GM19351 (cell line): Measurements from ENCODE around the gene UTRN.

Experiments
- ATAC-seq: cut with Tn5 transposase; IDR thresholded peaks from one replicate; pipeline ENCODE4 v1.9.1; 2021; ENCODE audit warnings: mild to moderate bottlenecking, moderate library complexity; ENCODE audit not compliant: unreplicated experiment

Gene UTRN

DNA sequence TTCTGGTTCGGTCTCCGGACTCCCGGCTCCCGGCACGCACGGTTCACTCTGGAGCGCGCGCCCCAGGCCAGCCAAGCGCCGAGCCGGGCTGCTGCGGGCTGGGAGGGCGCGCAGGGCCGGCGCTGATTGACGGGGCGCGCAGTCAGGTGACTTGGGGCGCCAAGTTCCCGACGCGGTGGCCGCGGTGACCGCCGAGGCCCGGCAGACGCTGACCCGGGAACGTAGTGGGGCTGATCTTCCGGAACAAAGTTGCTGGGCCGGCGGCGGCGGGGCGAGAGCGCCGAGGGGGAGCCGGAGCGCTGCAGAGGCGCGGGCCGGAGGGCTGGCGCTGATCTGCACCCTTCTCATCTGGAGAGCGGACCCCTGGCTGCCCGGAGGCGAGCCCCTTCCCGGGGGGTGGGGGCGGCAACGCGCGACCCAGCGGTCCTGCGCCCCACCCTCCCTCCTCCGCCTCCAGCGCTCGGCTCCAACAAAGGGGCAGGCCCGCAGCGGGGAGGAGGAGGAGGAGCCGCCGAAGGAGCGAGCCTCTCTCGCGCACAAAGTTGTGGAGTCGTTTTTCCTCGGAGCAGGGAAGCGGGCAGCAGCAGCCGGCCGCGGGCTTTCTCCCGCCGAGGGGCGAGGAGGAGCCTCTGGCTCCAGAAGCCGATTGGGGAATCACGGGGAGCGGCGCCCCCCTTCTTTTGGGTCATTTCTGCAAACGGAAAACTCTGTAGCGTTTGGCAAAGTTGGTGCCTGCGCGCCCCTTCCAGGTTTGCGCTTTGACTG is at the start of gene UTRN:
UTRN (plus strand) TSS at position 553 of the 765 bp plus-strand sequence. CDS start 6,494 bp downstream, outside the sequence.
- peak; percentile 62 for ATAC-seq

DNA sequence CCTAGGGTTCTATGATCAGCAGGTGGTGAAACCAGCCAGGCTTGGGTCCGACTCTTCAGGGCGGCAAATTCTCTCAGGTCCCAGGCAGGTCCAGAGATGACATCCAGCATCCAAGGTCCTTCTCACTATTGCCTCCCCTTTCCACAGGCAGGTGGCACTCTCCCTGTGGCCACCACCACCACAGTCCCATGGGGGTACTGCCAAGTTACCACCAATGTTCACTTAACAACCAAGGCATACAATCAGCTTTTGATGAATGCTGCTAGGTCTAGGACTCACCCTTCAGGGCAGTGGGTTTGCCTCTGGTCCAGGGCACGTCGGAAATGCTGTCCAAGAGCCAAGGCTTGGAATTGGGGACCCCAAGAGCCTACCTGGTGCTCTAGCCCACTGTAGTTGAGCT is 40.4 kb upstream of the UTRN start:
- no peak for ATAC-seq

DNA sequence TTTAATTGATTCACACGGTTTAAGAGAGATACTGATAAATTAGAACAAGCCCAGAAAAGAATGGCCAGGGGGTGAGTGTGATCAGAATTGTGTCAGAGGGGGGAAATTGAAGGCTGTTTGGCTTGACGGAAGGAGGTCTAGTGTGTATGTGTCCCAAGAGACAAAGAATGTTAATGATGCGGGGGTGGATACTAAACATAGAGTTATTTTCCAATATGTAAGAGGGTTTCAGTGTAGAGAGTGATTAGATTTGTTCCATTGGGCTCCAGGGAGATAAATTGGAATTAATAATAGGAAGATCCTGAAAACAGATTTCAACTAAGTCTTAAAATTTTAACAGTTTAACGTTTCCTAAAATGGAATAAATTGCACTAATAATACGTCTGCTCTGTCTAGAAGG is 38.1 kb upstream of the UTRN start:
- no peak for ATAC-seq

GRCh38 chr6:144248003-144248402 is 37.1 kb upstream of the UTRN start:
- peak; percentile 30 for ATAC-seq

GRCh38 chr6:144248476-144249301 is 36.4 kb upstream of the UTRN start:
- ATAC-seq, result peak; percentile 70

DNA sequence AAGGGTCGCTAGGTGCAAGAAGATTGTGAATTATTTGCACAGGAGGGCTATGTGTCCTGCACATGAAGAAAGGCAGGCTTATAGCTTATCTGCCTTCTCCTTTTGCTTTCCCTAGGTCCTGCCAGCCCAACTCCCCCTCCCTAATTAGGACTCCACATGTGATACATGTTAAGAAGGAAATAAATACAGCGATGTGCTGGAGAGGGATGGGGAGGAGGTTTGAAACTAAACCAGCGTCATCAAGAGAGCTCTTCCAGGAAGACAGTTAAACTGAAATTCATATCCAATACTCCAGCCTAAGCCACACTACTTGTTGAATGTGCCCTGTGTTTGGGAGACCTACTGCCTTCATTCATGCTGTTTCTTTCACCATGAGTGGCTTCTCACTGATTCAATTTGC is 34.9 kb upstream of the UTRN start:
- ATAC-seq, result no peak

- no peak for ATAC-seq
These were observed 32.9 kb upstream of the UTRN start for GRCh38 chr6:144252259-144252658.

GRCh38 chr6:144259986-144260385 is 25.1 kb upstream of the UTRN start:
- ATAC-seq, result no peak

DNA sequence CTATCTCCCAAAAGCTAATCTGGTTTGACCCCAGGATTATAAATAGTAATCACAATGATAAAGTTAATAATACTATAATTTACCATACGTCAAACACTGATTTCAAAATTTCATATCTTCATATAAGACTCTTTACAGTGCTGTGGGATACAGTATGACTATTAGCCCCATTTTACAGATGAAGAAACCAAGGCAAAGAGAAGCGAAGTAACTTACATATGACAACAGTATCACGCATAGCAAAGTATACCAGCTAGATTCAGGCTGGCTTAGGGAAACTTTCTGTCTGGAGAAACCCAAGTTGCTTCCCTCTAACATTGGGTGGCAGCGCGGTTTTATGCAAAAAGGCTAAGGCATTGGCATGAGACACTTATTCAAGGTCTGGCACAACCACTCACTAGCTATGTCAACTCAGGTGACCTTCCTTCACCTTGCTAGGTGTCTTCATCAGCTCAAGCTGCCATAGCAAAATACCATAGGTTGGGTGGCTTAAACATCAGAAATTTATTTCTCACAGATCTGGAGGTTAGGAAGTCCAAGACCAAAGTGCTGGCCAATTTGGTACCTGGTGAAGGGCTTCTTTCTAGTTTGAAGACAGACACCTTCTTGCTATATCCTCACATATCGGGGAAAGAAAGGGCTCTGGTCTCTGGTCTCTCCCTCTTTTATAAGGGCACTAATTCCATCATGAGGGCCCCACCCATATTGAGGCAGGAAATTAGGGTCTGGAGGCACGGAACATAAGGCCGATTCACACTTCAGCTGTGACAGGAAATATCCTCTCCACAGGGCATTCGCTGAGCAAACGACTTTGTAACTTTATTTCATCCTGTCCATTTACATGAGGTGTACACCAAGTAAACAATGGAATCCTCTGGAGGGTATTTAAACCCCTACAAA is 22.4 kb upstream of the UTRN start:
- ATAC-seq, result no peak

- ATAC-seq, result no peak
These were observed 21.3 kb upstream of the UTRN start for GRCh38 chr6:144263786-144264185.

GRCh38 chr6:144264270-144265060 is 20.7 kb upstream of the UTRN start:
- no peak for ATAC-seq

DNA sequence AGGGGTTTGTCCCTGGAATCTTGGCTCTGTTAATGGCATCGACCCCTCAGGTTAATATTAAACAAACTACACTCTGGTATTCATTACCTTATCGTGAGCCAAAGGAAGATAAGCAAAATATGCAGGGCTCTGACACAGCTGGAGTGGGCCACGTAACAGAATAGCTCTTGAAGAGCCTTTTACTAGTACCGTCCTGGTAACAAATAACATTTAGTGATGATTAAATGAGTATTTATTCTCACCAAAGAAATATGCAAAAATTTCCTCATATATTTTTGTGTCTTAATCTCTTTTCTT is 20.1 kb upstream of the UTRN start:
- ATAC-seq, result no peak

GRCh38 chr6:144265390-144265789 is 19.7 kb upstream of the UTRN start:
- peak; percentile 77 for ATAC-seq

DNA sequence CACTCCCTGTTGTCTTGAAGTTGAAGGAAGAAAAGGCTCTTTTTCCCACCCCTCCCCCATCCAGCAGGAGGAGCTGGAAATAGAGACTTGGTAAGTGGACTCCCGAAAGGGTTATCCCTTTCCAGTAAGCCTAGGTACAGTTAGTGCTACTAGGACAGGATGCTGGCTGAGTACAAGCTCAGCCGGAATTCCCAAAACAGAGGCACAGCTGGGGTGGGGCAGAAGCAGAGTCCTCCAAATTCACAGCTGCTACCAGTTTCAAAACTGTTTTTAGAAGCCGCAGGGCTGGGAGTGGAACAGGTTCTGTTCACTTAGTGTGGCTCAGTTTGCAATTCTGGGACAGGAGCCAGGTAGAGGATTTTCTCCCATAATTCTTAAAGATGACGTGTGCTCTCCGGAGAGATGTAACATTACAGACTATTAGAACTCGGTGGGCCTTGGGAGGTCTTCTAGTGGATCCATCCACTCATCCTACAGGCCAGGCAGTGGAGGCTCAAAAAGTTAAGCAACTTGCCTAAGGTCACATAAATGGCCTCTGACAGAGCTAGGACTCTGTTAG is 19.0 kb upstream of the UTRN start:
- no peak for ATAC-seq

DNA sequence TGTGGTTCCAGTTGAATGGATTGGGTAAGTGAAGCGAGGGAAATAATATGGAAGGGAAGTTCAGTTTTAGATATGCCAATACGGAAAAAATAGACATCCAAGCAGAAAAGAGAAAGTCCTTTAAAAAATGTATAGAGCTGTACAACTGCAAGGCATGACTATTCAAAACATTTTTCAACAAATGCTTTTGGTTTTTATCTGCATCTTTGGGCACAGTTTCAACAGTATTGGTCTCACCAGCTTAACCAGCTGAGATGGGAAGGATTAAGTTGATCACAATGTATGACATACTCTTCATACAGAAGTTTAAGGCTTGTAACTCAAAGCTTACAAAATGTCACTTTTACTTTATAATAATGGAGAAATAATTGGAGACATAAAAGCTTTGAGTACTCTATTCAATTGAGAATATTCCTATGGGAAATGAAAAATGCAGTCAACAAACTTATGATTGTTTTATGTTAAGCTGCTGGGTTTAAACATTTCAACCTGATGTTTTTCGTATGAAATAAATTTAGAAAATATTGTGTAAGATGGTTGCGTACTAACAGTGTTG is 16.3 kb upstream of the UTRN start:
- no peak for ATAC-seq

GRCh38 chr6:144277174-144277573 is 8.0 kb upstream of the UTRN start:
- ATAC-seq, result no peak

DNA sequence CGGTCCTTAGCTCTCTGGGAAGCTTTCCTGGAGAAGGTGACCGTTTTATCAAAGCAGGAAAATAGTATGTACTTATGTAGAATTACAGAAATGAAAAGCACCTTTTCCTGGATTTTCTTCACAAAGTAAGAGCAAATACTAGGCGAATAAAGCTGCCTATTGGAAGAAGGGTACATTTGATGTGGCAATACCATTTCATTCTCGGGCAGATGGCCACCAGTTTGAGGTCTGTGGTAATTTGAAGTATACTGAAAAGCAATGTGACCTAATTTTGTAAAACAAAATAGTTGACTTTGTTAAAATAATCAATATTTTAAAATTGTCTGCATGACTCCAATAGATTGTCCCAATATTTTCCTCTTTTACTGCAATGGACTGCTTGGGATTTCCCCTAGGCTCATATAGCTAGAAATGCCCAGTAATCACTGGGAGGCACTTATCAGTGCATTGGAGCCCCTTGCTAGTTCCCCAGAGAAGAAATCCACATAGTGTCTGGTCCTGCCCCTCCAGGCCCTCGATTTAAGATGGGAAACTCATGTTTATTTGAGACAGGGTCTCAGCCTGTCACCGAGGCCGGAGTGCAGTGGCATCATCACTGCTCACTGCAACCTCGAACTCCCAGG is 7.4 kb upstream of the UTRN start:
- no peak for ATAC-seq

GRCh38 chr6:144278659-144279314 is 6.3 kb upstream of the UTRN start:
- no peak for ATAC-seq
